HFF-Myc (cell line): ENCODE measurements around the gene CHST11.

Experiments used
- DNase-seq: peaks from one replicate; pipeline ENCODE4 v3.0.0-alpha.2; 2011; ENCODE audit warnings: low read depth; ENCODE audit errors: extremely low read depth
- H3K4me3 ChIP-seq: replicated peaks from 2 replicates; pipeline ENCODE4 v1.5.1; 2011; ENCODE audit warnings: low read depth, mild to moderate bottlenecking, control low read depth, low read length
- TF ChIP-seq, protein P1 (sequence below): IDR thresholded peaks from 2 replicates; pipeline ENCODE4 v1.5.1; 2012; ENCODE audit warnings: mild to moderate bottlenecking, low read depth, low read length, control low read depth; ENCODE audit errors: missing control alignments

Gene CHST11

GRCh38 chr12:104477510-104478390 lies 21.0 kb downstream of the CHST11 start:
- H3K4me3 ChIP-seq, result no peak overlapping the region
- TF ChIP-seq, protein P1, sequence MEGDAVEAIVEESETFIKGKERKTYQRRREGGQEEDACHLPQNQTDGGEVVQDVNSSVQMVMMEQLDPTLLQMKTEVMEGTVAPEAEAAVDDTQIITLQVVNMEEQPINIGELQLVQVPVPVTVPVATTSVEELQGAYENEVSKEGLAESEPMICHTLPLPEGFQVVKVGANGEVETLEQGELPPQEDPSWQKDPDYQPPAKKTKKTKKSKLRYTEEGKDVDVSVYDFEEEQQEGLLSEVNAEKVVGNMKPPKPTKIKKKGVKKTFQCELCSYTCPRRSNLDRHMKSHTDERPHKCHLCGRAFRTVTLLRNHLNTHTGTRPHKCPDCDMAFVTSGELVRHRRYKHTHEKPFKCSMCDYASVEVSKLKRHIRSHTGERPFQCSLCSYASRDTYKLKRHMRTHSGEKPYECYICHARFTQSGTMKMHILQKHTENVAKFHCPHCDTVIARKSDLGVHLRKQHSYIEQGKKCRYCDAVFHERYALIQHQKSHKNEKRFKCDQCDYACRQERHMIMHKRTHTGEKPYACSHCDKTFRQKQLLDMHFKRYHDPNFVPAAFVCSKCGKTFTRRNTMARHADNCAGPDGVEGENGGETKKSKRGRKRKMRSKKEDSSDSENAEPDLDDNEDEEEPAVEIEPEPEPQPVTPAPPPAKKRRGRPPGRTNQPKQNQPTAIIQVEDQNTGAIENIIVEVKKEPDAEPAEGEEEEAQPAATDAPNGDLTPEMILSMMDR, result no peak
- no peak for DNase-seq

DNA sequence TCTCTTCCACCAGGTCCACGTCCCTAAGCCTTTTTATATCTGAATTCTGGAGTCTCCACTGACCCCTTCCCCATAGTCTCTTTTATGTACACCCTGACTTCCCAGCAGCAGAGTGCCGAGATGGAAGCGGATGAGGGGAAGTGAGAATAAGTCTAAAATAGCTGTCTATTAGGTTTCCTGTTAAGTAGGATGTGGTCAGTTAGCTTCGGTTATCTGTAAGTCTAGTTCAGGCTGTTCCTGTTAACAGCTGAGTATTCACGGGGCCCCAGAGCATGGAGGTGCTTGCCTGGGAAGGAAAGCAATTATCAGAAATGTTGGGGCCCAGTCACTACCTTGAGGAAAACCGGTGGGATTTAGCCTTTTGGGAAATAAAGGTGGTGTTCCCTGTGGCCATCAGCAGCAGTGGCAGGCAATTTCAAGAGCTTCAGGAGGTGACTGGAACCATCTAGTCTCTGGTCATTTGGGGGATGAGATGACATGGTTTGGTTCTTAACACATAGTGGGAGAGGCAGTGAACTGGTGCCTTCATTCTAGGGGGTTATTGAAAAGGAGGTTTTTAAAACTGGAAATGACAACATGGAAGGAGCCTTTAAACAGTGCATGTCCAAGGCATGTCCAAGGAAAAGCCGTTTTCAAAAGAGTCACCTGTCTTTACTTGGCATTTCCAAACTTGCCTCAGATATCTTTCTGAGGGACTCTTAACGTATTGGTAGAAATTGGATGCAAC lies 21.8 kb downstream of the CHST11 start:
- TF ChIP-seq, protein P1, result no peak
- DNase-seq, result no peak
- no peak overlapping the region for H3K4me3 ChIP-seq

- TF ChIP-seq, protein P1, result no peak
- no peak overlapping the region for H3K4me3 ChIP-seq
- no peak for DNase-seq
Observed at GRCh38 chr12:104479123-104479662, 22.4 kb downstream of the CHST11 start.

DNA sequence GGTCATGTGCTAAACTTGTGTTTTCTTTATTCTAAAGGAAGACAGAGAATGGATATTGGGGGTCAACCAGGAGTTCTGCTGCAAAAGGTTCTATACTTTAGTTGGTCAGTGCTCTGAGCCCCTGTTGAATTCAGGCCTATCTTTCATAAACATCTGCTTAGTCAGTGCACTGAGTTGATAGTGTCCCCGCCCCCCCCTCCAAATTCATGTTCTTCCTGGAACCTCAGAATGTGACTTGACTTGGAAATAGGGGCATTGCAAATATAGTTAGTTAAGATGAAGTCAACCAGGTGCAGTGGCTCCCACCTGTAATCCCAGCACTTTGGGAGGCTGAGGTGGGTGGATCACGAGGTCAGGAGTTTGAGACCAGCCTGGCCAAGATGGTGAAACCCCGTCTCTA lies 23.3 kb downstream of the CHST11 start:
- H3K4me3 ChIP-seq, result no peak overlapping the region
- TF ChIP-seq, protein P1, result no peak

DNA sequence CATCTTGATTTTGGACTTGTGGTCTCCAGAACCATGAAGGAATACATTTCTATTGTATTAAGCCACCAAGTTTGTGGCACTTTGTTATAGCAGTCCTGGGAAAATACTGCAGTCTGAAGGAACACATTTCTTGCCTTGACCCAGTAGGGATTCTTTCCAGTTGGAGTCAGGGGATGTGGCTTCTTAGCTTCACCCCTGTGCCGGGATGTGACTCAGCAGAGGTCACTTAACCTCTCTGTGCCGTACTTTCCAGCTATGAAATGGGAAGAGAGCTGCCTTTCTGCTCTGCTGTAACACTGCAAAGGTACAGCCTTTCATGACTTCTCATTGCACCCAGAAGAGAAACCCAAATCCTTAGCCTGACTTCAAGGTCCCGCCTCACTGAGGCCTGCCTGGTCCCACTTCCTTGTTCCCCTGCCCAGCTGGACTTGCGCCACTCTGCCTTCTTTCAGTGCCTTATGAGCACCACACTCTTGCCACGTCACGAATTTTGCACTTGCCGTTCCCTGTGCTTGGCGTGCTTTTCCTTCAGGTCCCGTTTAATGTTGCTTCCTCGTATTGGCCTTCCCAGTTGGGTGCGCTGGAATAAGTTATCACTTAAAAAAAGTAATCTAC lies 24.2 kb downstream of the CHST11 start:
- TF ChIP-seq, protein P1, result no peak
- DNase-seq, result no peak
- H3K4me3 ChIP-seq, result no peak overlapping the region

More for the DNA sequence above, 23.3 kb downstream of the CHST11 start:
- DNase-seq, result no peak

- TF ChIP-seq, protein P1, result no peak
- DNase-seq, result no peak
- H3K4me3 ChIP-seq, result no peak overlapping the region
Observed at GRCh38 chr12:104482113-104482512, 25.4 kb downstream of the CHST11 start.
